B cell (primary cell): ENCODE measurements around the gene UBAC2. TPM values are rescaled to one million over a fixed set of nuclear protein-coding genes. Genes with fewer than 3 reads are reported as not detected.
A peak's percentile ranks its signal among the peaks of the same experiment; 100 is the strongest.

Source experiments
- ATAC-seq: fragments of 200-7000 bp; cut with Tn5 transposase; one replicate; pipeline ENCODE4 v1.10.0; 2021; ENCODE audit warnings: low read depth, mild to moderate bottlenecking, moderate number of reproducible peaks, moderate library complexity
- CTCF ChIA-PET: fragments of 350-600 bp; sonication (Branson Sonifier 250); formaldehyde crosslinking; loops from one replicate; lab custom pipeline; 2021; ENCODE audit warnings: antibody characterized with exemption, inconsistent platforms; lab: Charles Lee
- POLR2A ChIA-PET: fragments of 350-600 bp; sonication (Branson Sonifier 250); formaldehyde crosslinking; loops from one replicate; lab custom pipeline; 2021; ENCODE audit warnings: antibody characterized with exemption; lab: Charles Lee
- DNase-seq: peaks from one replicate; pipeline ENCODE4 v3.0.0; 2013
- H2AFZ ChIP-seq: 2 replicates; pipeline ENCODE4 v1.6.1; 2012; ENCODE audit warnings: mild to moderate bottlenecking, low read depth, low read length; ENCODE audit not compliant: insufficient read depth, poor library complexity, severe bottlenecking
- H3K27ac ChIP-seq, 2 donors: 1 replicate in 1 of 2; 2 replicates in 1 of 2; pipeline ENCODE4 v1.5.1; 2012 to 2013; ENCODE audit warnings: low read length in 2 of 2, mild to moderate bottlenecking in 2 of 2, moderate library complexity in 1 of 2
- H3K27me3 ChIP-seq, 4 experiments: fragments of 200-600 bp in 1 of 4; sonication (generic) in 1 of 4; replicated peaks in 1 of 4; 1 replicate in 2 of 4; 2 replicates in 2 of 4; pipeline versions ENCODE4 v1.6.1 to v1.7.0; 2013 to 2016; ENCODE audit warnings: low read length in 3 of 4, mild to moderate bottlenecking in 2 of 4, mixed read lengths in 1 of 4, moderate library complexity in 1 of 4; ENCODE audit not compliant: insufficient read depth in 4 of 4, control insufficient read depth in 3 of 4; ENCODE audit errors: control extremely low read depth in 1 of 4
- H3K36me3 ChIP-seq, 2 experiments: replicated peaks in 1 of 2; 1 replicate in 1 of 2; 2 replicates in 1 of 2; pipeline versions ENCODE4 v1.6.1 to v1.7.1; 2013; ENCODE audit warnings: low read length in 1 of 2; ENCODE audit not compliant: insufficient read depth in 2 of 2, control insufficient read depth in 1 of 2; ENCODE audit errors: control extremely low read depth in 1 of 2, extremely low read depth in 1 of 2
- H3K4me1 ChIP-seq, 2 donors: fragments of 200-600 bp in 1 of 2; sonication (generic) in 1 of 2; 1 replicate in 1 of 2; 2 replicates in 1 of 2; pipeline versions ENCODE4 v1.5.1 to v1.6.1; 2013 to 2017; ENCODE audit warnings: low read length in 2 of 2; ENCODE audit not compliant: control insufficient read depth in 2 of 2, insufficient read depth in 2 of 2
- H3K4me2 ChIP-seq: replicated peaks from 2 replicates; pipeline ENCODE3; 2012; ENCODE audit warnings: mild to moderate bottlenecking, low read depth, low read length; ENCODE audit not compliant: poor library complexity, severe bottlenecking
- H3K4me3 ChIP-seq, 5 experiments: fragments of 200-600 bp in 1 of 5; sonication (generic) in 1 of 5; 1 replicate in 3 of 5; 2 replicates in 2 of 5; pipeline versions ENCODE4 v1.5.1 to v1.7.0; 2011 to 2016; ENCODE audit warnings: low read length in 4 of 5, mild to moderate bottlenecking in 4 of 5, low read depth in 2 of 5, control low read depth in 1 of 5, moderate library complexity in 1 of 5; ENCODE audit not compliant: insufficient read depth in 1 of 5; ENCODE audit errors: control extremely low read depth in 1 of 5, extremely low read depth in 1 of 5
- H3K79me2 ChIP-seq: fragments of 200-600 bp; sonication (generic); one replicate; pipeline ENCODE4 v1.6.0; 2016; ENCODE audit warnings: low read length; ENCODE audit not compliant: control insufficient read depth, insufficient read depth
- H3K9ac ChIP-seq: fragments of 200-600 bp; sonication (generic); 2 replicates; pipeline ENCODE4 v1.6.1; 2017; ENCODE audit warnings: mild to moderate bottlenecking, low read length, moderate library complexity
- H3K9me3 ChIP-seq, 3 donors: one replicate each; pipeline versions ENCODE4 v1.6.1 to v1.7.1; 2013; ENCODE audit warnings: low read length in 2 of 3; ENCODE audit not compliant: control insufficient read depth in 2 of 3, insufficient read depth in 1 of 3; ENCODE audit errors: control extremely low read depth in 1 of 3
- H4K20me1 ChIP-seq: 2 replicates; pipeline ENCODE4 v1.6.0; 2012; ENCODE audit warnings: mild to moderate bottlenecking, low read length; ENCODE audit not compliant: insufficient read depth, control insufficient read depth, poor library complexity, severe bottlenecking
- H3K27ac Mint-ChIP-seq: one replicate; pipeline ENCODE4 v1.8.0; 2021; ENCODE audit warnings: mixed read lengths
- H3K27me3 Mint-ChIP-seq: one replicate; pipeline ENCODE4 v1.8.0; 2021; ENCODE audit warnings: mixed read lengths
- H3K4me1 Mint-ChIP-seq: one replicate; pipeline ENCODE4 v1.8.0; 2021; ENCODE audit warnings: mixed read lengths
- H3K4me3 Mint-ChIP-seq: one replicate; pipeline ENCODE4 v1.8.0; 2021; ENCODE audit warnings: mixed read lengths
- H3K9me3 Mint-ChIP-seq: one replicate; pipeline ENCODE4 v1.8.0; 2022; ENCODE audit warnings: mixed read lengths; ENCODE audit not compliant: insufficient read depth
- CTCF ChIP-seq: fragments of 200-600 bp; IDR thresholded peaks from one replicate; pipeline ENCODE4 v1.8.0; 2022; ENCODE audit warnings: antibody characterized with exemption, mild to moderate bottlenecking
- EZH2 ChIP-seq: IDR thresholded peaks from 2 replicates; pipeline ENCODE4 v1.6.1; 2012; ENCODE audit warnings: borderline replicate concordance, low read depth, mild to moderate bottlenecking, moderate library complexity, low read length; ENCODE audit not compliant: insufficient read depth, poor library complexity, severe bottlenecking
- WGBS: methylation state at CpG from one replicate; pipeline ENCODE4 v1.1.5; 2013; ENCODE audit warnings: missing lambda C conversion rate; ENCODE audit not compliant: insufficient coverage; 5-methylcytosine and 5-hydroxymethylcytosine counted together
- intact Hi-C: fragments of 100-400 bp; cut with micrococcal nuclease; formaldehyde crosslinking; loops from one replicate; pipeline ENCODE4 v1.10.0; 2022
- polyA plus RNA-seq: library from polyadenylated mRNA; depleted of rRNA; stranded (reverse); fragments of >200 nt; gene quantifications from 2 replicates; pipeline ENCODE4 v1.2.3, GENCODE V29; 2012
- total RNA-seq, 2 donors: library from RNA; stranded (reverse); fragments of 120-200 nt in 1 of 2; gene quantifications; 1 replicate in 1 of 2; 2 replicates in 1 of 2; pipeline versions ENCODE4 v1.2.3 to v1.2.4, GENCODE V29; 2013 to 2022

Gene UBAC2
- total and polyA plus RNA-seq, 2 donors (not counting 1 experiment from before 2014, with no cell fraction given) = 56.3 to 60.8 TPM

GRCh38 chr13:99389520-99390304 lies 189.1 kb downstream of the UBAC2 start:
- no peak for TF ChIP-seq CTCF
- no peak for TF ChIP-seq EZH2
- Mint-ChIP-seq H3K27me3 (no peaks in the 10 kb centered on the region), H3K27ac (peak overlapping the region; percentile 39), H3K4me3 (no peak overlapping the region), H3K4me1 (peaks cover 27% of the 10 kb centered on the region), H3K9me3 (no peaks in the 10 kb centered on the region)
- H3K9me3 ChIP-seq = peaks cover 0 to 8% (median 0%) of the 10 kb centered on the region in 3 donors
- no peaks in the 10 kb centered on the region for H3K27me3 ChIP-seq
- ATAC-seq (no peak), DNase-seq (no peak)
- H3K79me2 ChIP-seq = peaks cover 17% of the 10 kb centered on the region
- POLR2A ChIA-PET = interaction anchor here (1.0 to 1.1 kb wide), 2 partner anchors 27 to 119 kb away, joined by 4 read pairs; no protein-coding TSS in a partner anchor
- 95% methylated on average over 16 of the region's 19 CpGs for WGBS
- peaks cover 19 to 26% of the 10 kb centered on the region in 2 donors for H3K4me1 ChIP-seq
- CTCF ChIA-PET = interaction anchor here (1.1 to 19.7 kb wide), 8 partner anchors 15 to 213 kb away, joined by 3 to 477 read pairs (median 4); no protein-coding TSS in a partner anchor
- no peak overlapping the region for H3K4me2 ChIP-seq
- H3K9ac ChIP-seq = no peak overlapping the region
- H3K36me3 ChIP-seq = peaks cover 0 to 18% of the 10 kb centered on the region in 2 experiments
- H2AFZ ChIP-seq = no peak overlapping the region
- H3K27ac ChIP-seq = no peak overlapping the region
- intact Hi-C loops = loop anchor here (5.0 kb wide), 1 partner anchor 37 kb away; no protein-coding TSS in a partner anchor
- H4K20me1 ChIP-seq = no peaks in the 10 kb centered on the region
- no peak overlapping the region for H3K4me3 ChIP-seq

- Histone ChIP-seq H3K27ac (no peak overlapping the region), H4K20me1 (no peaks in the 10 kb centered on the region), H3K36me3 (peaks cover 0 to 18% of the 10 kb centered on the region in 2 experiments), H3K9ac (no peak overlapping the region), H3K79me2 (peaks cover 17% of the 10 kb centered on the region), H3K4me2 (no peak overlapping the region), H3K27me3 (no peaks in the 10 kb centered on the region), H3K4me3 (no peak overlapping the region), H3K9me3 (peaks cover 0 to 8% (median 0%) of the 10 kb centered on the region in 3 donors), H2AFZ (no peak overlapping the region), H3K4me1 (peaks cover 19 to 25% of the 10 kb centered on the region in 2 donors)
- ChIA-PET POLR2A (no interaction called here), CTCF (interaction anchor here (15.1 to 19.7 kb wide), 2 partner anchors 45 to 119 kb away, joined by 260 to 477 read pairs; no protein-coding TSS in a partner anchor)
- Mint-ChIP-seq H3K4me1 (peaks cover 20% of the 10 kb centered on the region), H3K27ac (peak overlapping the region; percentile 26), H3K4me3 (no peak overlapping the region), H3K9me3 (no peaks in the 10 kb centered on the region), H3K27me3 (no peaks in the 10 kb centered on the region)
- DNase-seq (no peak), ATAC-seq (no peak)
- intact Hi-C loops = no loop called here
- WGBS = 72% methylated on average over 13 of the region's 13 CpGs
- no peak for TF ChIP-seq EZH2
- TF ChIP-seq CTCF = no peak
Measured at GRCh38 chr13:99390601-99391000, 189.9 kb downstream of the UBAC2 start.
